ENCODE data around the gene IRF4.

DNA sequence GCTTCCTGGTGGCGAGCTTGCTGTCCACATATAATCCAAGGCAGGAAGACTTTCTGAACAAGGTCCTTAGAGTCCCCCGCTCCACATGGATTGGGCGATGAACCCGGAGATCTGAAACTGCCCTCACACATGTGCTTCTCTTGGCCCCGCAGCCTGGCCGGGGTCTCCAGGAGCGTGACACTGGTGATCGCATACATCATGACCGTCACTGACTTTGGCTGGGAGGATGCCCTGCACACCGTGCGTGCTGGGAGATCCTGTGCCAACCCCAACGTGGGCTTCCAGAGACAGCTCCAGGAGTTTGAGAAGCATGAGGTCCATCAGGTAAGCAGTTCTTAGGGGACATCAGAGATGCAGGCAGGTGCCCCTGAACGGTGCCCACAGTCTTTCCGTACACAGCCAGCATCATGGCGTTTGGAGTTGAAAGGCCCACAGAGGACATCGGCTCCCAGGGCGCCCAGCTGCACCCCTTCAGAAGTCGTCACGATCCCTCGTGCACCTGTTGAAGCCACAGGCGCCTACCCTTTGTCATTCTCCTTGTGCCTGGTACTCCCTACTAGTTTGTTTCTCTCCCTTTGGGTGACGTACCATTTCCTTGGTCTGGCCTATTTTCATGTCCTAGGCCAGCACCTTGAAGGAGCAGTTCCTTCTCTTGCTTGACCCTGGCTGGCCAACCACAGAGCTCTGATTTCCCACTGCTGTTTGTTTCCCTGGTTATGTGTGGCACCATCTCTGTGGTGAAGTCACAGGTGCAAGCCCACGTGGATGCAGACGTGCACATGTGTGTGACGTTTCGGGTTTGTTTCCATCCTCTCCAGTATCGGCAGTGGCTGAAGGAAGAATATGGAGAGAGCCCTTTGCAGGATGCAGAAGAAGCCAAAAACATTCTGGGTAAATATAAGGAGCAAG lies 43.3 kb upstream of the IRF4 start:
- TF ChIP-seq, protein P1, sequence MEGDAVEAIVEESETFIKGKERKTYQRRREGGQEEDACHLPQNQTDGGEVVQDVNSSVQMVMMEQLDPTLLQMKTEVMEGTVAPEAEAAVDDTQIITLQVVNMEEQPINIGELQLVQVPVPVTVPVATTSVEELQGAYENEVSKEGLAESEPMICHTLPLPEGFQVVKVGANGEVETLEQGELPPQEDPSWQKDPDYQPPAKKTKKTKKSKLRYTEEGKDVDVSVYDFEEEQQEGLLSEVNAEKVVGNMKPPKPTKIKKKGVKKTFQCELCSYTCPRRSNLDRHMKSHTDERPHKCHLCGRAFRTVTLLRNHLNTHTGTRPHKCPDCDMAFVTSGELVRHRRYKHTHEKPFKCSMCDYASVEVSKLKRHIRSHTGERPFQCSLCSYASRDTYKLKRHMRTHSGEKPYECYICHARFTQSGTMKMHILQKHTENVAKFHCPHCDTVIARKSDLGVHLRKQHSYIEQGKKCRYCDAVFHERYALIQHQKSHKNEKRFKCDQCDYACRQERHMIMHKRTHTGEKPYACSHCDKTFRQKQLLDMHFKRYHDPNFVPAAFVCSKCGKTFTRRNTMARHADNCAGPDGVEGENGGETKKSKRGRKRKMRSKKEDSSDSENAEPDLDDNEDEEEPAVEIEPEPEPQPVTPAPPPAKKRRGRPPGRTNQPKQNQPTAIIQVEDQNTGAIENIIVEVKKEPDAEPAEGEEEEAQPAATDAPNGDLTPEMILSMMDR (IDR thresholded peaks at IDR 0.05): no peak
- no peak for TF ChIP-seq POLR2A (IDR thresholded peaks at IDR 0.05)
